ENCODE results near the gene ARNT2. TPM values are rescaled to one million over a fixed set of nuclear protein-coding genes. Genes with fewer than 3 reads are reported as not detected.

Gene ARNT2
- polyA plus RNA-seq, 2 of the 4 experiments (the other 2 are of a cell fraction), result 8.9 to 17.0 TPM

- no peak for TF ChIP-seq TP53 (CRISPR knock-in tag; IDR thresholded peaks at IDR 0.05)
- no peak for TF ChIP-seq HOXB13 (CRISPR knock-in tag; IDR thresholded peaks at IDR 0.05; ENCODE audit: low read depth)
- TF ChIP-seq ZFP36 (IDR thresholded peaks at IDR 0.05; ENCODE audit: borderline replicate concordance, partially characterized antibody), result no peak
- no peak for TF ChIP-seq RAD21 (conservative IDR thresholded peaks at IDR 0.05 in 1 of 2, IDR thresholded peaks at IDR 0.05 in 1 of 2)
- no peak for TF ChIP-seq MAFK (IDR thresholded peaks at IDR 0.05; ENCODE audit: partially characterized antibody)
- no peak for TF ChIP-seq ZSCAN20 (CRISPR knock-in tag; IDR thresholded peaks at IDR 0.05)
- TF ChIP-seq TFCP2L1 (CRISPR knock-in tag; IDR thresholded peaks at IDR 0.05), result no peak
- TF ChIP-seq POLR2A (IDR thresholded peaks at IDR 0.05; ENCODE audit: low read length), result no peak
- TF ChIP-seq HMGXB4 (CRISPR knock-in tag; IDR thresholded peaks at IDR 0.05; ENCODE audit: borderline replicate concordance), result no peak
- TF ChIP-seq FOSL2 (IDR thresholded peaks at IDR 0.05), result no peak
- no peak for TF ChIP-seq FOSL2 (CRISPR knock-in tag; IDR thresholded peaks at IDR 0.05)
- no peak for TF ChIP-seq FOSB (CRISPR knock-in tag; IDR thresholded peaks at IDR 0.05)
- no peak for TF ChIP-seq HOXA7 (CRISPR knock-in tag; IDR thresholded peaks at IDR 0.05)
- FAIRE-seq, result no peak
- no peak overlapping the region for H3K27ac ChIP-seq
- POLR2A ChIA-PET, result no interaction called here
- H3K4me2 ChIP-seq, result no peak overlapping the region
- no peak for DNase-seq (ENCODE audit: low read depth in 1 of 2, low spot score in 1 of 2)
- no peaks in the 10 kb centered on the region for H3K9me3 ChIP-seq
- CTCF ChIA-PET, result interaction anchor here (1.1 to 5.8 kb wide), 6 partner anchors 10 to 511 kb away, joined by 3 to 94 read pairs (median 8); no protein-coding TSS in a partner anchor
- no peak for ATAC-seq
- WGBS (ENCODE audit: missing lambda C conversion rate), result 78% methylated on average over 6 of the region's 6 CpGs
- peaks cover 14% of the 10 kb centered on the region for H3K4me1 ChIP-seq
- no peak overlapping the region for H3K4me3 ChIP-seq
Measured at GRCh38 chr15:80459380-80459779, 55.2 kb downstream of the ARNT2 start.

DNA sequence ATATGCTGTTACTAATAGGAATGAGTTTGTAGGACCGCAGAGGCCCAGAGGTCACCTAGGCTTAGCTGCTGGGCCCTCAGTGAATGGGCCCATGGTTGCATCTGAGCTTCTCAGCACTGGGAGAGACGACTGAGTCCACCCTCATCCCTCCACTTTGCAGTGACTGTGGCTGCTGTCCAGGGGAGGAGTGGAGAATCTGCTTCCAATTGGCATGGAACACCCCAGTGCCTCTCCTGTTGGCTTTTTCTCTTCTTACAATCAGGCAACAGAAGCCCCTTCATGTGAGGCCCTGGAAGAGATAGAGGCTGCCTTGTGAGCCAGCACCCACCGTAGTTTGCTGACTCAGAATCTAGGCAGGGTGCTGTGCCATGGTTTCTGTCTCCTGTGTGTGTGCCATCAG, 55.6 kb downstream of the ARNT2 start:
- no peak overlapping the region for H3K4me3 ChIP-seq
- FAIRE-seq (no peak), DNase-seq (ENCODE audit: low read depth in 1 of 2, low spot score in 1 of 2) (no peak), ATAC-seq (no peak)
- no peaks in the 10 kb centered on the region for H3K9me3 ChIP-seq
- no peak overlapping the region for H3K4me2 ChIP-seq
- CTCF ChIA-PET, result interaction anchor here (1.1 to 2.7 kb wide), 5 partner anchors 10 to 481 kb away, joined by 3 to 18 read pairs (median 7); no protein-coding TSS in a partner anchor
- peaks cover 14% of the 10 kb centered on the region for H3K4me1 ChIP-seq
- POLR2A ChIA-PET, result no interaction called here
- TF ChIP-seq FOSB (CRISPR knock-in tag; IDR thresholded peaks at IDR 0.05), result no peak
- TF ChIP-seq ZFP36 (IDR thresholded peaks at IDR 0.05; ENCODE audit: borderline replicate concordance, partially characterized antibody), result no peak
- no peak for TF ChIP-seq RCOR1 (IDR thresholded peaks at IDR 0.05; ENCODE audit: low read depth, low read length)
- no peak for TF ChIP-seq NR3C1 (IDR thresholded peaks at IDR 0.05)
- no peak for TF ChIP-seq CTCF (IDR thresholded peaks at IDR 0.05)
- no peak for TF ChIP-seq JUNB (IDR thresholded peaks at IDR 0.05)
- no peak for TF ChIP-seq RAD21 (conservative IDR thresholded peaks at IDR 0.05 in 1 of 2, IDR thresholded peaks at IDR 0.05 in 1 of 2)
- TF ChIP-seq, protein P1, sequence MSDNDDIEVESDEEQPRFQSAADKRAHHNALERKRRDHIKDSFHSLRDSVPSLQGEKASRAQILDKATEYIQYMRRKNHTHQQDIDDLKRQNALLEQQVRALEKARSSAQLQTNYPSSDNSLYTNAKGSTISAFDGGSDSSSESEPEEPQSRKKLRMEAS (IDR thresholded peaks at IDR 0.05), result no peak
- no peak for TF ChIP-seq CBX8 (IDR thresholded peaks at IDR 0.05)
- no peak for TF ChIP-seq NPAS2 (CRISPR knock-in tag; IDR thresholded peaks at IDR 0.05; ENCODE audit: borderline replicate concordance)
- TF ChIP-seq KDM1A (IDR thresholded peaks at IDR 0.05; ENCODE audit: low read depth), result no peak
- WGBS (ENCODE audit: missing lambda C conversion rate), result 90% methylated on average over 3 of the region's 3 CpGs
- no peak overlapping the region for H3K27ac ChIP-seq

Measured in A549 (cell line).